ENCODE results near the gene RRAS. TPM values are rescaled to one million over a fixed set of nuclear protein-coding genes. Genes with fewer than 3 reads are reported as not detected.
A peak's percentile ranks its signal among the peaks of the same experiment; 100 is the strongest.

Gene RRAS
- total RNA-seq, 4 donors from 2014 or later, result 17.2 to 48.0 (median 32.4) TPM

GRCh38 chr19:49678985-49679770, 39.2 kb upstream of the RRAS start:
- Histone ChIP-seq H3K4me1 (peaks cover 0 to 40% (median 17%) of the 10 kb centered on the region in 4 donors), H3K27me3 (no peaks in the 10 kb centered on the region), H3K9me3 (no peaks in the 10 kb centered on the region), H3K4me3 (no peak overlapping the region), H3K27ac (peak overlapping the region in 1 of 4 donors; percentile 94), H3K36me3 (peaks cover 0 to 31% (median 0%) of the 10 kb centered on the region in 3 donors)
- TF ChIP-seq POLR2A (IDR thresholded peaks at IDR 0.05), result no peak
- TF ChIP-seq, protein P1, sequence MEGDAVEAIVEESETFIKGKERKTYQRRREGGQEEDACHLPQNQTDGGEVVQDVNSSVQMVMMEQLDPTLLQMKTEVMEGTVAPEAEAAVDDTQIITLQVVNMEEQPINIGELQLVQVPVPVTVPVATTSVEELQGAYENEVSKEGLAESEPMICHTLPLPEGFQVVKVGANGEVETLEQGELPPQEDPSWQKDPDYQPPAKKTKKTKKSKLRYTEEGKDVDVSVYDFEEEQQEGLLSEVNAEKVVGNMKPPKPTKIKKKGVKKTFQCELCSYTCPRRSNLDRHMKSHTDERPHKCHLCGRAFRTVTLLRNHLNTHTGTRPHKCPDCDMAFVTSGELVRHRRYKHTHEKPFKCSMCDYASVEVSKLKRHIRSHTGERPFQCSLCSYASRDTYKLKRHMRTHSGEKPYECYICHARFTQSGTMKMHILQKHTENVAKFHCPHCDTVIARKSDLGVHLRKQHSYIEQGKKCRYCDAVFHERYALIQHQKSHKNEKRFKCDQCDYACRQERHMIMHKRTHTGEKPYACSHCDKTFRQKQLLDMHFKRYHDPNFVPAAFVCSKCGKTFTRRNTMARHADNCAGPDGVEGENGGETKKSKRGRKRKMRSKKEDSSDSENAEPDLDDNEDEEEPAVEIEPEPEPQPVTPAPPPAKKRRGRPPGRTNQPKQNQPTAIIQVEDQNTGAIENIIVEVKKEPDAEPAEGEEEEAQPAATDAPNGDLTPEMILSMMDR (IDR thresholded peaks at IDR 0.05), result no peak
- DNase-seq, result peak in 1 of 3 donors; percentile 44

GRCh38 chr19:49677901-49678674, 38.1 kb upstream of the RRAS start:
- DNase-seq, result peak; percentile 75 to 93 (median 90)
- no peaks in the 10 kb centered on the region for H3K9me3 ChIP-seq
- H3K27ac ChIP-seq, result peak overlapping the region; percentile 82 to 94 (median 86)
- H3K4me3 ChIP-seq, result peak overlapping the region; percentile 63 to 80 (median 71)
- H3K36me3 ChIP-seq, result peaks cover 0 to 20% (median 0%) of the 10 kb centered on the region in 3 donors
- TF ChIP-seq, protein P1 (IDR thresholded peaks at IDR 0.05), result peak; percentile 56 to 79 (median 60)
- TF ChIP-seq POLR2A (IDR thresholded peaks at IDR 0.05), result no peak
- H3K4me1 ChIP-seq, result peaks cover 0 to 40% (median 17%) of the 10 kb centered on the region in 4 donors
- H3K27me3 ChIP-seq, result no peaks in the 10 kb centered on the region

- Histone ChIP-seq H3K4me3 (peak within 1 kb of the TSS; percentile 63 to 80 (median 71)), H3K4me1 (peaks cover 0 to 40% (median 18%) of the 10 kb centered on the region in 4 donors), H3K36me3 (peaks cover 0 to 13% (median 0%) of the 10 kb centered on the region in 3 donors), H3K27ac (peak within 1 kb of the TSS; percentile 85 to 94 (median 86)), H3K27me3 (no peaks in the 10 kb centered on the region), H3K9me3 (no peaks in the 10 kb centered on the region)
- TF ChIP-seq, protein P1 (IDR thresholded peaks at IDR 0.05), result no peak
- TF ChIP-seq POLR2A (IDR thresholded peaks at IDR 0.05), result peak; percentile 37 to 84
- DNase-seq, result peak in 2 of 3 donors; percentile 51 to 66
Observed at GRCh38 chr19:49677231-49677900, 37.4 kb upstream of the RRAS start, which contains the start of gene PRMT1. PRMT1 (plus strand) TSS chr19:49677271; CDS start chr19:49677281, 10 bp downstream.

DNA sequence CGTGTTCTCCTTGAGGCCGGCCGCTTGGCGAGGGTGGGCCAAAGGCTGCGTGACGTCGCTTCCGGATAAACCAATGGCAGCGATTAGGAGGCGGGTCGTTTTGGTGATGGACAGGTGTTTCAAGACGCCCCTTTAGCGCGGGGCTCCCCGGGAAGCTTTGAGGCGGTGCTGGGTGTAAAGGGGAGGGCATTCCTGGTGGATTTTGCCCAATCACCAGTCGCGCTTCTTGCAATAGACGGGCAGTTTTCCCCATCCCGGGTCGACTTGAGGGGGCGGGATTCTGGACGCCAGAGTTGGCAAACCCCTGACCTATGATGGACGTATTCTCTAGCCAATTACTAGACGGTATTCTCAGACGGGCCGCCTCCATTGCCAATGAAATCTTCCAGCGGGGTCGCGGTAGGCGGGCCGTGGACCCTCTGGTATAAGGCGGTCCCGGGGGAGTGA, 36.9 kb upstream of the RRAS start:
- Histone ChIP-seq H3K4me3 (peak overlapping the region; percentile 63 to 80 (median 71)), H3K27me3 (no peaks in the 10 kb centered on the region), H3K36me3 (peaks cover 0 to 8% (median 0%) of the 10 kb centered on the region in 3 donors), H3K9me3 (no peaks in the 10 kb centered on the region), H3K27ac (peak overlapping the region; percentile 85 to 94 (median 86)), H3K4me1 (peaks cover 0 to 44% (median 21%) of the 10 kb centered on the region in 4 donors)
- peak; percentile 100 for DNase-seq
- no peak for TF ChIP-seq POLR2A (IDR thresholded peaks at IDR 0.05)
- TF ChIP-seq, protein P1 (IDR thresholded peaks at IDR 0.05), result no peak

Measured in Peyer's patch (tissue), 4 donors.